NAMALWA (cell line): ENCODE results near the gene NOTCH4.

Experiments
- DNase-seq: peaks from one replicate; pipeline ENCODE4 v3.0.0-alpha.2; 2015; ENCODE audit warnings: low spot score

Gene NOTCH4

GRCh38 chr6:32181148-32181702 is 42.6 kb downstream of the NOTCH4 start:
- DNase-seq, result no peak

DNA sequence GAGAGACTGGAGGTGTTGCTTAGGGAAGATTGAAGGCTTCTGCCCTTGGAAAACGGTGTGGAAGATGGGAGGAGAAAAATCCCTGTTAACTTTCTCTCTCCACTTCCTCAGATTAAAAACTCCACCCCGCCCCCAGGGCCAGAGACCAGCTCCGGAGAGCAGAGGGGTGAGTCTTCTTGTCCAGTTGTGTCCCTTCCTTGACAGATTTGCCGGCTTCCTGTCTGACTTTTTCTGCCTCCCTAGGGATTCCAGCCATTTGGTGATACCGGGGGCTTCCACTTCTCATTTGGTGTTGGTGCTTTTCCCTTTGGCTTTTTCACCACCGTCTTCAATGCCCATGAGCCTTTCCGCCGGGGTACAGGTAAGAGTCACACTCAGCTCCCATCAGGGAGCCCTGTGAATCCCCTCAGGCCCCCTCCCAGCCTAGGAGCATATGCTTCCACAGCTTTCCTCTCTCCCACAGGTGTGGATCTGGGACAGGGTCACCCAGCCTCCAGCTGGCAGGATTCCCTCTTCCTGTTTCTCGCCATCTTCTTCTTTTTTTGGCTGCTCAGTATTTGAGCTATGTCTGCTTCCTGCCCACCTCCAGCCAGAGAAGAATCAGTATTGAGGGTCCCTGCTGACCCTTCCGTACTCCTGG is 44.0 kb downstream of the NOTCH4 start:
- no peak for DNase-seq

- peak; percentile 39 for DNase-seq
These were observed 45.1 kb downstream of the NOTCH4 start for GRCh38 chr6:32178547-32179440.

GRCh38 chr6:32177788-32178546 is 45.9 kb downstream of the NOTCH4 start, which contains the start of gene RNF5:
TSS of gene RNF5 (plus strand) at chr6:32178405. CDS start at chr6:32178512, 107 bp downstream.
- DNase-seq, result peak; percentile 100

DNA sequence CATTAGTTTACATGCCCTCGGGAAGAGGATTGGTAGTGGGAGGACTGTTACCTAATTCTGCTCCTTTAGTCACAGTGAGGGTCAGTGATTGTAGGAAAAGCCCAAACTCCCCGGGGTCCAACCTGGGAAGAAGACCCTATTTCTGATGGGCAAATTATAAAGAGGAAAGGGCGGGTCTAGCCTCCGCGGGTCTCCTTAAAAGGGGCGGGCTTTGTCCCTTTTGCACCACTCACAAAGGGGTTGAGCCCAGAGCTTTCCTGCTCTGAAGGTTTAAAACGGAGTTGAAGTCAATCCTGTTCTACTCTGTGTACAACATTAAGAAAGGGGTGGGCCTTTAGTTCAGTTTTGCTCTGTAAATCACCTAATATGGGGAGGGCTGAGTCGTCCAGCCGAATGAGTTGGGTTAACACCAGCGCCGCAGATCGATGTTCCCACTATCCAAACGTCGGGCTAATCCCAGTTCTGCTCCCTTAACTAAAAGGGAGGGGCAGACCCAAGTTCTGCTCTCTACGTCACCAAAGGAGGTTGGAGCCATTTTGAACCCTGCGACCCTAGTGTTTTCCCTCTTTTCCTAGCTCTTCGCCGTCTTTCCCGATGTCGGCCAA is 46.6 kb downstream of the NOTCH4 start:
- peak; percentile 83 for DNase-seq

- no peak for DNase-seq
These were observed 47.2 kb downstream of the NOTCH4 start for GRCh38 chr6:32176476-32177182.

GRCh38 chr6:32175711-32176475 is 48.0 kb downstream of the NOTCH4 start, which contains the start of gene AGPAT1:
TSS of gene AGPAT1 (minus strand) at chr6:32176084. CDS start at chr6:32171496, 4,588 bp downstream.
- DNase-seq, result peak; percentile 96

GRCh38 chr6:32175322-32175710 is 48.6 kb downstream of the NOTCH4 start:
- peak; percentile 36 for DNase-seq

GRCh38 chr6:32174416-32174815 is 49.5 kb downstream of the NOTCH4 start:
- DNase-seq, result no peak

DNA sequence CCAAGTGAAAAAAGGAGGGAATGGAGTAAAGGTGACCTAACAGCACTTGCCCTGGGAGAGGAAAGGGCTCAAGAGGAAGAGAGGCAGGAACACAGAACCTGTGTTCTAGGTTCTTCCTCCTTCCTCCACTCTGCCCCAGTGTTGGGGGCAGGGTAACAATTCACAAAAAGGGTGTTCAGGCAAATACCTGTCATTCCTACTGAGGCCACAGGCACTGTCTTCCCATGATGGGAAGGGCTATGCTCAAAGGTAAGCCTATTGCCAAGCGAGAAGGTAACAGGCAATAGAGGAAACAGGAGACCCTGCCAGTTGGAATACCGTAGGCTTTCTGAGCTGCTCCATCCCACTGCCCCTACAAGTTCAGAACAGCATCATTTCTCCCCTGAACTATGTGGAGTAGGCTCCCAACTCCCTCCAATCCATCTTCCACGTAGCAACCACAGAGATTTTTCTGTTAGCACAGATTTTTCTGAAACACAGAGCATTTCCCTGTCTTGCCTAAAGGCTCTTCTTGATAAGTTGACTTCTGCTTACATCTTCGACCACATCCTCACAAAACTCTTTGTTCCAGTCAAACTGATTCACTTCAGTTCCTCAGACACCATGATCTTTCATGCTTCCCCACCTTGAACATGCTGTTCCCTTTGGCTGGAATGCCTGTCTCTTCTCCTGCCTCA is 50.7 kb downstream of the NOTCH4 start:
- DNase-seq, result no peak

GRCh38 chr6:32171234-32171633 is 52.6 kb downstream of the NOTCH4 start:
- DNase-seq, result no peak

DNA sequence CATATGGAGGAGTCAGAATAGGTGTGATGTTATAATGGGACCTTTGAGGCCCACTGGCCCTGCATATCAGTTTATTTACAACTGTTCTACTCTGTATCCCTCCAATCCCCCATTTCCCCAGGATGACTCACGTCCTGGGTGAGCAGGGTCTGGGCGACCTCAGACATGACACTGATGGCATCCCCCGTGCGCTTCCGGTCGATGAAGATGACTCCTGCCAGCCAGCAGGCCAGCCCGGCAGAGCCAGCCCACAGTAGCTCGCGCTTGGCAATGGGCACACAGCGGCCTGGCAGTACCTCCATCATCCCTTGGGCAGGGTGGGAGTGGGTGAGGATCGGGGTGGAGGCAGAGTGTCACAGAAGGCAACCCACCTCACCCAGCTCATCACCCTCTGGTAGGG is 53.6 kb downstream of the NOTCH4 start:
- DNase-seq, result no peak

DNA sequence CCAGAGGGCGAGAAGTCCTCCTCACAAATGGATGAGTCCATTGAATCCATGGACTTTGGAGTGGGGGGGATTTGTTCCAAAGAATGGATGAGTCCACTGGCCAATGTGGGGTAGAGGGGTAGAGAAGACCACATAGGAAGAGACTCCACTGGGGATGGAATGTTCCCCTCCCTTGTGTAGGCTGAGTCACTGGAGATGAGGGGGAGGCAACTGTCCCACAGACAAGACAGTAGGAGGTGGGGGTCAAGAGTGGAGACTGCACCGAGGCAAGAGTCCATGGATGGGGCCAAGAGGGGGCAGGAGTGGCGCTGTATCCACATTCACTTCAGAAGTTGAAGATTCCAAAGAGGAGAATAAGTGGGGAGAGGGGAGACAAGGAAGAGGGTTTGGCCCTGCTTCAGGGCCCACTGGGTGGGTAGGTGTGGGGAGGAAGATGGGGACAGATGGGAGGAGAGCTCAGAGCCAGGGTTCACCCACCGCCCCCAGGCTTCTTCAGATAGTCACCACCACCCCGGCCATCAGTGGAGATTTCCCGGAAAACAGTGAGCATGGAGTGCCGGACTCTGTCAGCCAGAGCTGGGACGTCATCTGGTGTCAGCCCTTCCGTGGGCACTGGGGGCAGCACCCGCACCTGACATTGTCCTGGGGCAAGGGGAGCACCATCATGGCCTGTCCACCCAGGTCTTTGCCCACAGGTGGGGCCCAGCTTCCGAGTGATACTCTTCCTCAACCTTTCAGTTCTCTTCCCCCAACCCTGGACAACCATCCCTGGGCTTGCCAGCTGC is 54.9 kb downstream of the NOTCH4 start:
- DNase-seq, result no peak

GRCh38 chr6:32168350-32168749 is 55.5 kb downstream of the NOTCH4 start:
- no peak for DNase-seq

DNA sequence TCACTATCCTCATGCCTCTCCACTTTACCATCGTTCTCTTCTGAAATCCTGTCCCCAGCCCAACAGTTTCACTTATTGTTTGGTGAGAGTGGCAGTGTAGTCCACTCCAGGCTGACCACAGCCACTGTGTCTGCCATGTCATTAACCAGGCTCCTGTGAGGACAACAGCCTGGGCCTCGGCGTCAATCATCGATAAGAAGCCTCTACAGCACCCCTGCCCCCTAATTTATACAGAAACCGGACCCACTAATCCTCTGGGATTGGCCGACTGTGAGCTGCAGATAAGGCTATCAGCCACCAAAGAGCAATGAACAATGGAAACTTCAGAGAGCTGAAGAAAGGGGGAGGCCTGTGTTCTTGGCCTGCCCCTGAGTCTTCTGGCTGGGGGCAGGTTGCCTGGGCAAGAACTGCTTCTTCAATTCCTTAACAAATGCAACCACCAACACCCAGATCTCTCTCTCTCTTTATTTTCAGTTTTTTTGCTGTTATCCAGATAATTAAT is 56.1 kb downstream of the NOTCH4 start:
- DNase-seq, result no peak

GRCh38 chr6:32167154-32167760 is 56.6 kb downstream of the NOTCH4 start:
- no peak for DNase-seq

- DNase-seq, result no peak
These were observed 57.3 kb downstream of the NOTCH4 start for GRCh38 chr6:32166411-32167061.

DNA sequence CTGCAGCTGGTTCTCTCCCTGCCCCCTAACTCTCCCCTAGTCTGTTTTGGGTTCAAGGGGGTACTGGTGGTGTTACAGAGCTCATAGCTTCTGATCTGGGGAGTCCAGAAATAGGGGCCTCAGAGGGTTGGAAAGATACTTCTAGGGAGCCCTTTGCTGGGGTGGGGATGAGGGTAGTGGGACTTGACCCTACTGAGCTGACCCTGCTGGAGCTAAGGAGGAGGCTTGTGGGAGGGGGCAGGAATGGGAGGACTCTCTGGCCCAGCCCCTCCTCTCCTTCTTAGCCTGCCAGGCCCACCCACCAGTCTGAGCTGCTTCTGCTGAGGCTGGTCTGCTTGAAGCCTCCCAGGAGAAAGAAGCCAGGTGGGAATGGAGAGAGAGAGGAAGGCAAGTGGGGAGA is 59.6 kb downstream of the NOTCH4 start, which contains the start of gene EGFL8:
Gene EGFL8 (plus strand): TSS at position 301 of the 400 bp plus-strand sequence. CDS start 1,571 bp downstream, outside the sequence.
- DNase-seq, result no peak
